ENCODE data around the gene RINL. TPM values are rescaled to one million over a fixed set of nuclear protein-coding genes. Genes with fewer than 3 reads are reported as not detected.

The RINL gene
- total and polyA plus RNA-seq, 2 of the 8 experiments (the other 6 are each of a cell fraction or from before 2014, with no cell fraction given) = 11.1 to 11.9 TPM

- TF ChIP-seq ATF2 (IDR thresholded peaks at IDR 0.05; ENCODE audit: low read length) = no peak
- TF ChIP-seq TAF7 (optimal IDR thresholded peaks at IDR 0.05; ENCODE audit: borderline replicate concordance, low read depth, low read length) = no peak
- TF ChIP-seq MAFK (IDR thresholded peaks at IDR 0.05; ENCODE audit: low read depth, low read length) = no peak
- no peak for TF ChIP-seq ATF3 (IDR thresholded peaks at IDR 0.05; ENCODE audit: insufficient read depth, low read depth, low read length)
Measured at GRCh38 chr19:38836159-38836982, 41.7 kb downstream of the RINL start (continued).

Data from H1 (cell line).